ENCODE measurements around the gene UBAP2L. TPM values are rescaled to one million over a fixed set of nuclear protein-coding genes. Genes with fewer than 3 reads are reported as not detected.

The UBAP2L gene
- total RNA-seq, 2 donors from 2014 or later = 198 to 224 TPM

DNA sequence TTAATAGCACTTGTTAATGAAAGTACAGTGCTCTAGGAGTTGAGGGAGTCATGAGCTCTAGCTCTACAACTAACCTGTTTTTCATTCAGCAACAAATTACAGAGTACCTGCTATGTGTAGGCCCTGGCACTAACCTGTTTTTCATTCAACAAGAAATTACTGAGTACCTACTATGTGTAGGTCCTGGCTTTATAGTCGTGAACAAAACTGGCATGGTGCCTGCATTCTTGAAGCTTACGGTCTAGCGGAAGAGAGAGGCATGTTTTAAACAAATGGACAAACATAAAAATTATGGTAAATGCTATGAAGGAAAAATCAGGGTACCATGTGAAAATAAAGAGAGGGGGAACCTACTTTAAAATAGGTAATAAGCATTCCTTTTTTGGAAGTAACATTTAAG, 2.2 kb upstream of the UBAP2L start:
- H3K4me1 Mint-ChIP-seq = peaks cover 24% of the 10 kb centered on the region
- H3K9ac ChIP-seq (ENCODE audit: extremely low read depth, low read length, poor library complexity, severe bottlenecking) = peak overlapping the region; percentile 99
- H3K27me3 Mint-ChIP-seq (ENCODE audit: insufficient read depth) = no peaks in the 10 kb centered on the region
- H3K27me3 ChIP-seq (ENCODE audit: control insufficient read depth, insufficient read depth, low read length, poor library complexity, severe bottlenecking) = no peaks in the 10 kb centered on the region
- peaks cover 6% of the 10 kb centered on the region for H3K4me1 ChIP-seq (ENCODE audit: control insufficient read depth, insufficient read depth, low read length)
- peaks cover 34% of the 10 kb centered on the region for H3K36me3 ChIP-seq (ENCODE audit: control insufficient read depth, insufficient read depth, low read length)
- TF ChIP-seq, protein P1, sequence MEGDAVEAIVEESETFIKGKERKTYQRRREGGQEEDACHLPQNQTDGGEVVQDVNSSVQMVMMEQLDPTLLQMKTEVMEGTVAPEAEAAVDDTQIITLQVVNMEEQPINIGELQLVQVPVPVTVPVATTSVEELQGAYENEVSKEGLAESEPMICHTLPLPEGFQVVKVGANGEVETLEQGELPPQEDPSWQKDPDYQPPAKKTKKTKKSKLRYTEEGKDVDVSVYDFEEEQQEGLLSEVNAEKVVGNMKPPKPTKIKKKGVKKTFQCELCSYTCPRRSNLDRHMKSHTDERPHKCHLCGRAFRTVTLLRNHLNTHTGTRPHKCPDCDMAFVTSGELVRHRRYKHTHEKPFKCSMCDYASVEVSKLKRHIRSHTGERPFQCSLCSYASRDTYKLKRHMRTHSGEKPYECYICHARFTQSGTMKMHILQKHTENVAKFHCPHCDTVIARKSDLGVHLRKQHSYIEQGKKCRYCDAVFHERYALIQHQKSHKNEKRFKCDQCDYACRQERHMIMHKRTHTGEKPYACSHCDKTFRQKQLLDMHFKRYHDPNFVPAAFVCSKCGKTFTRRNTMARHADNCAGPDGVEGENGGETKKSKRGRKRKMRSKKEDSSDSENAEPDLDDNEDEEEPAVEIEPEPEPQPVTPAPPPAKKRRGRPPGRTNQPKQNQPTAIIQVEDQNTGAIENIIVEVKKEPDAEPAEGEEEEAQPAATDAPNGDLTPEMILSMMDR (conservative IDR thresholded peaks at IDR 0.05) = no peak
- no peak overlapping the region for H3K27ac Mint-ChIP-seq
- H3K9me3 Mint-ChIP-seq = no peaks in the 10 kb centered on the region
- peak overlapping the region; percentile 98 for H3K4me3 Mint-ChIP-seq
- DNase-seq = no peak
- H3K9me3 ChIP-seq (ENCODE audit: control insufficient read depth, low read length) = no peaks in the 10 kb centered on the region
- no peak overlapping the region for H3K27ac ChIP-seq (ENCODE audit: low read depth, low read length)
- 91 to 100% methylated on average over 2 to 3 of the region's 3 CpGs for WGBS, 2 experiments (ENCODE audit: insufficient coverage in 1 of 2, insufficient read length in 1 of 2)
- H3K4me3 ChIP-seq (ENCODE audit: low read length) = peak overlapping the region; percentile 95
- peaks cover 39% of the 10 kb centered on the region for H3K36me3 Mint-ChIP-seq (ENCODE audit: low read depth)

DNA sequence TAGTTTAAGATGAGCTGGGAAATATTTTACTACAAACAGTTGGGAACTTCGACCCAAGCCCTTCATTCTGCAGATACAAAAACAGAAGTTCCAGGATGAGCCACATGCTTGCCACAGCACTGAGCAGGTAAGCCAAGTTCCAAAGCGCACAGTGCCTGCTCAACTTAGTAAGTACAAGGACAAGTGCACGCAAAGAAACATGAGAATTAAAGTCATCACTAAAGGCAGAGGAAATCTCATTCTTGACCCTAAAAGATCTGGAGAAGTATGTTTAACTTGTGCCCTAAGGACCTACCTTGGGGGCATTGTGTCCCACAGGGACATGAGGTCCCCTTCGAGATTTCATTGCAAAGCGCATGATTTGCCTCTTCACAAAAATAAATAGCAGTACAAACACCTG, 1.2 kb upstream of the UBAP2L start:
- peak overlapping the region; percentile 95 for H3K4me3 ChIP-seq (ENCODE audit: low read length)
- Mint-ChIP-seq H3K27me3 (ENCODE audit: insufficient read depth) (no peaks in the 10 kb centered on the region), H3K4me3 (peak overlapping the region; percentile 98), H3K36me3 (ENCODE audit: low read depth) (peaks cover 37% of the 10 kb centered on the region), H3K9me3 (no peaks in the 10 kb centered on the region), H3K27ac (peak overlapping the region; percentile 100), H3K4me1 (peaks cover 33% of the 10 kb centered on the region)
- peak overlapping the region; percentile 99 for H3K9ac ChIP-seq (ENCODE audit: extremely low read depth, low read length, poor library complexity, severe bottlenecking)
- no peak for DNase-seq
- peak overlapping the region; percentile 93 for H3K27ac ChIP-seq (ENCODE audit: low read depth, low read length)
- H3K27me3 ChIP-seq (ENCODE audit: control insufficient read depth, insufficient read depth, low read length, poor library complexity, severe bottlenecking) = no peaks in the 10 kb centered on the region
- TF ChIP-seq, protein P1 (conservative IDR thresholded peaks at IDR 0.05) = no peak
- H3K4me1 ChIP-seq (ENCODE audit: control insufficient read depth, insufficient read depth, low read length) = peaks cover 6% of the 10 kb centered on the region
- H3K36me3 ChIP-seq (ENCODE audit: control insufficient read depth, insufficient read depth, low read length) = peaks cover 34% of the 10 kb centered on the region
- WGBS, 2 experiments (ENCODE audit: insufficient coverage in 1 of 2, insufficient read length in 1 of 2) = 24 to 31% methylated on average over 3 to 5 of the region's 5 CpGs
- no peaks in the 10 kb centered on the region for H3K9me3 ChIP-seq (ENCODE audit: control insufficient read depth, low read length)

DNA sequence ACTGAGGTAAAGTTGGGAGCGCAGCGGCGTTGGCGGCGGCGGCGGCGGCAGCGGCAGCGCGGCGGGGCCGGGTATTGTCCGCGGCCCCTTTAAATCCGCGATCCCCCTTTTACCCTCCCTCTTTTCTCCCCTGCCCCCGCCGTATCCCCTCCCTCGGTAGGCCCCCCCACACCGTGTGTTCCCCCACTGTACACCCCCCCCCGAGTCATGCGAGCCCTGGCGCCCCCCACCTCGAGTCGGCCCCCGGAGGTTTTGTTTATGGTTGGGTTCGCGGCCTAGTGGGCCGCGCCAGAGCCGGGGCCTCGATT, 169 bp downstream of the UBAP2L start:
- WGBS, 2 experiments (ENCODE audit: insufficient coverage in 1 of 2, insufficient read length in 1 of 2) = 0% methylated on average over 29 of the region's 33 CpGs; no CpG with 5 or more reads in 1 of the 2 experiments
- H3K27me3 Mint-ChIP-seq (ENCODE audit: insufficient read depth) = no peaks in the 10 kb centered on the region
- Histone ChIP-seq H3K36me3 (ENCODE audit: control insufficient read depth, insufficient read depth, low read length) (peaks cover 44% of the 10 kb centered on the region), H3K9ac (ENCODE audit: extremely low read depth, low read length, poor library complexity, severe bottlenecking) (peak overlapping the region; percentile 90), H3K27me3 (ENCODE audit: control insufficient read depth, insufficient read depth, low read length, poor library complexity, severe bottlenecking) (no peaks in the 10 kb centered on the region), H3K4me3 (ENCODE audit: low read length) (peak overlapping the region; percentile 93), H3K4me1 (ENCODE audit: control insufficient read depth, insufficient read depth, low read length) (peaks cover 6% of the 10 kb centered on the region), H3K27ac (ENCODE audit: low read depth, low read length) (peak overlapping the region; percentile 84), H3K9me3 (ENCODE audit: control insufficient read depth, low read length) (no peaks in the 10 kb centered on the region)
- H3K27ac Mint-ChIP-seq = peak overlapping the region; percentile 100
- no peak for DNase-seq
- TF ChIP-seq, protein P1 (conservative IDR thresholded peaks at IDR 0.05) = no peak
- peaks cover 33% of the 10 kb centered on the region for H3K4me1 Mint-ChIP-seq
- H3K4me3 Mint-ChIP-seq = peak overlapping the region; percentile 98
- H3K36me3 Mint-ChIP-seq (ENCODE audit: low read depth) = peaks cover 50% of the 10 kb centered on the region
- no peaks in the 10 kb centered on the region for H3K9me3 Mint-ChIP-seq

All from endodermal cell (in vitro differentiated cells).